ENCODE data around the gene CEP131.

The CEP131 gene

GRCh38 chr17:81180836-81181810 lies 41.6 kb downstream of the CEP131 start:
- H3K36me3 ChIP-seq (ENCODE audit: control insufficient read depth in 2 of 2, insufficient read depth in 2 of 2, low read length in 2 of 2): no peaks in the 10 kb centered on the region
- no peaks in the 10 kb centered on the region for H3K4me1 ChIP-seq (ENCODE audit: control insufficient read depth in 2 of 2, insufficient read depth in 2 of 2, low read length in 2 of 2)
- no peak overlapping the region for H3K27ac ChIP-seq (ENCODE audit: low read depth in 2 of 2, low read length in 2 of 2)
- H3K9me3 ChIP-seq (ENCODE audit: control insufficient read depth in 2 of 2, low read length in 2 of 2): no peaks in the 10 kb centered on the region
- peaks cover 0 to 4% of the 10 kb centered on the region in 2 donors for H3K27me3 ChIP-seq (ENCODE audit: control insufficient read depth in 2 of 2, insufficient read depth in 2 of 2, low read length in 2 of 2)
- no peak overlapping the region for H3K4me3 ChIP-seq (ENCODE audit: low read length in 2 of 2)
- no peak overlapping the region for H3K9ac ChIP-seq (ENCODE audit: low read depth in 1 of 2, low read length in 2 of 2)

GRCh38 chr17:81179861-81180260 lies 42.9 kb downstream of the CEP131 start:
- Histone ChIP-seq H3K36me3 (ENCODE audit: control insufficient read depth in 2 of 2, insufficient read depth in 2 of 2, low read length in 2 of 2) (no peaks in the 10 kb centered on the region), H3K9ac (ENCODE audit: low read depth in 1 of 2, low read length in 2 of 2) (no peak overlapping the region), H3K27me3 (ENCODE audit: control insufficient read depth in 2 of 2, insufficient read depth in 2 of 2, low read length in 2 of 2) (peaks cover 0 to 4% of the 10 kb centered on the region in 2 donors), H3K9me3 (ENCODE audit: control insufficient read depth in 2 of 2, low read length in 2 of 2) (no peaks in the 10 kb centered on the region), H3K27ac (ENCODE audit: low read depth in 2 of 2, low read length in 2 of 2) (no peak overlapping the region), H3K4me3 (ENCODE audit: low read length in 2 of 2) (no peak overlapping the region), H3K4me1 (ENCODE audit: control insufficient read depth in 2 of 2, insufficient read depth in 2 of 2, low read length in 2 of 2) (no peaks in the 10 kb centered on the region)

DNA sequence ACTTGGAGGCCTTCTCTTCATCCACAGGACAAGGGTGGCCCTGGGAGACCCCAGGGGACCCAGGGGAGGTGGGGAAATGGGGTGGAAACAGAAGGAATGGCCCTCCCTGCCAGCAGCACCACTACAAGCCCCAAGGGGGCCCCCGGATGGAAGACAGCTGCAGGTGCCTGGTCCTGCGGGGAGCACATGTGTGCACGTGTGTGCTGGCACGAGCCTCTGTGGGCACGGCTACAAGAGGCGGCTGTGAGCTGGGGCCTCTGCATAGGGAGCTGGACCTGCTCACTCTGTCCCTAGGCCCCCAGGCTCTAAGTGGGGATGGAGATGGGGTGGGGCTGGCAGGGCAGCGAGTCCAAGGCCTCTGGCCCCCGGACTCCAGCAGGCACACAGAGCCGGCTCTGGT lies 43.5 kb downstream of the CEP131 start:
- H3K9me3 ChIP-seq (ENCODE audit: control insufficient read depth in 2 of 2, low read length in 2 of 2): no peaks in the 10 kb centered on the region

GRCh38 chr17:81178136-81179091 lies 44.4 kb downstream of the CEP131 start:
- no peaks in the 10 kb centered on the region for H3K9me3 ChIP-seq (ENCODE audit: control insufficient read depth in 2 of 2, low read length in 2 of 2)
- no peak overlapping the region for H3K27ac ChIP-seq (ENCODE audit: low read depth in 2 of 2, low read length in 2 of 2)
- H3K27me3 ChIP-seq (ENCODE audit: control insufficient read depth in 2 of 2, insufficient read depth in 2 of 2, low read length in 2 of 2): no peaks in the 10 kb centered on the region
- no peak overlapping the region for H3K9ac ChIP-seq (ENCODE audit: low read depth in 1 of 2, low read length in 2 of 2)
- no peaks in the 10 kb centered on the region for H3K36me3 ChIP-seq (ENCODE audit: control insufficient read depth in 2 of 2, insufficient read depth in 2 of 2, low read length in 2 of 2)
- H3K4me1 ChIP-seq (ENCODE audit: control insufficient read depth in 2 of 2, insufficient read depth in 2 of 2, low read length in 2 of 2): no peaks in the 10 kb centered on the region
- no peak overlapping the region for H3K4me3 ChIP-seq (ENCODE audit: low read length in 2 of 2)

More for the DNA sequence above, 43.5 kb downstream of the CEP131 start:
- H3K9ac ChIP-seq (ENCODE audit: low read depth in 1 of 2, low read length in 2 of 2): no peak overlapping the region
- H3K27ac ChIP-seq (ENCODE audit: low read depth in 2 of 2, low read length in 2 of 2): no peak overlapping the region
- H3K4me1 ChIP-seq (ENCODE audit: control insufficient read depth in 2 of 2, insufficient read depth in 2 of 2, low read length in 2 of 2): no peaks in the 10 kb centered on the region
- no peak overlapping the region for H3K4me3 ChIP-seq (ENCODE audit: low read length in 2 of 2)
- no peaks in the 10 kb centered on the region for H3K36me3 ChIP-seq (ENCODE audit: control insufficient read depth in 2 of 2, insufficient read depth in 2 of 2, low read length in 2 of 2)
- peaks cover 0 to 4% of the 10 kb centered on the region in 2 donors for H3K27me3 ChIP-seq (ENCODE audit: control insufficient read depth in 2 of 2, insufficient read depth in 2 of 2, low read length in 2 of 2)

DNA sequence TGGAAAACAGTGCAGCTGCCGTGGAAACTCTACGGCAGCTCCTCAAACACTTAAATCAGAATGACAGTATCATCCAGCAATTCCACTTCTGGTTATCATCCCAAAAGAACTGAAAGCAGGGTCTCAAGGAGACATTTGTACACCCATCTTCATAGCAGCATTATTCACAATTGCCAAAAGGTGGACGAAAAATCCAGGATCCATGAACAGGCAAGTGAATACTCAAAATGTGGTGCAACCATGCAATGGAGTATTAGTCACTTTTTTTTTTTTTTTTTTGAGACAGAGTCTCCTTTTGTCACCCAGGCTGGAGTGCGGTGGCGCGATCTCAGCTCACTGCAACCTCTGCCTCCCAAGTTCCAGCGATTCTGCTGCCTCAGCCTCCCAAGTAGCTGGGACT lies 46.1 kb downstream of the CEP131 start:
- Histone ChIP-seq H3K9ac (ENCODE audit: low read depth in 1 of 2, low read length in 2 of 2) (no peak overlapping the region), H3K27ac (ENCODE audit: low read depth in 2 of 2, low read length in 2 of 2) (no peak overlapping the region), H3K36me3 (ENCODE audit: control insufficient read depth in 2 of 2, insufficient read depth in 2 of 2, low read length in 2 of 2) (no peaks in the 10 kb centered on the region), H3K27me3 (ENCODE audit: control insufficient read depth in 2 of 2, insufficient read depth in 2 of 2, low read length in 2 of 2) (no peaks in the 10 kb centered on the region), H3K4me3 (ENCODE audit: low read length in 2 of 2) (no peak overlapping the region), H3K9me3 (ENCODE audit: control insufficient read depth in 2 of 2, low read length in 2 of 2) (no peaks in the 10 kb centered on the region), H3K4me1 (ENCODE audit: control insufficient read depth in 2 of 2, insufficient read depth in 2 of 2, low read length in 2 of 2) (no peaks in the 10 kb centered on the region)

DNA sequence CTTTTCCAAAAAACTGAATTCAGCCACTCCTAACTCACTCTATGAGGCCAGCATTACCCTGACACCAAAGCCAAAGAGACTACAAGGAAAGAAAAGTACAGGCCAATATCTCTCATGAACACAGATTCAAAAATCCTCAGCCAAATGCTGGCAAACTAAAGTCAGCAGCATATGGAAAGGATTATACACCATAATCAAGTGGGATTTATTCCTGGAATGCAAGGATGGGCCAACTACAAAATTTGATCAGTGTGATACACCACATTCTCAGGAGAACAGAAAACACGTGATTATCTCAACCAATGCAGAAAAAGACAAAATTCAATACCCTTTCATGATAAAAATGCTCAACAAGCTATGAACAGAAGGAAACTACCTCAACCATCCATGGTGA lies 49.0 kb downstream of the CEP131 start:
- Histone ChIP-seq H3K9ac (ENCODE audit: low read depth in 1 of 2, low read length in 2 of 2) (no peak overlapping the region), H3K36me3 (ENCODE audit: control insufficient read depth in 2 of 2, insufficient read depth in 2 of 2, low read length in 2 of 2) (no peaks in the 10 kb centered on the region), H3K4me1 (ENCODE audit: control insufficient read depth in 2 of 2, insufficient read depth in 2 of 2, low read length in 2 of 2) (no peaks in the 10 kb centered on the region), H3K9me3 (ENCODE audit: control insufficient read depth in 2 of 2, low read length in 2 of 2) (no peaks in the 10 kb centered on the region), H3K4me3 (ENCODE audit: low read length in 2 of 2) (no peak overlapping the region), H3K27ac (ENCODE audit: low read depth in 2 of 2, low read length in 2 of 2) (no peak overlapping the region), H3K27me3 (ENCODE audit: control insufficient read depth in 2 of 2, insufficient read depth in 2 of 2, low read length in 2 of 2) (no peaks in the 10 kb centered on the region)

- Histone ChIP-seq H3K36me3 (ENCODE audit: control insufficient read depth in 2 of 2, insufficient read depth in 2 of 2, low read length in 2 of 2) (no peaks in the 10 kb centered on the region), H3K4me1 (ENCODE audit: control insufficient read depth in 2 of 2, insufficient read depth in 2 of 2, low read length in 2 of 2) (no peaks in the 10 kb centered on the region), H3K27ac (ENCODE audit: low read depth in 2 of 2, low read length in 2 of 2) (no peak overlapping the region), H3K9ac (ENCODE audit: low read depth in 1 of 2, low read length in 2 of 2) (no peak overlapping the region), H3K4me3 (ENCODE audit: low read length in 2 of 2) (no peak overlapping the region), H3K27me3 (ENCODE audit: control insufficient read depth in 2 of 2, insufficient read depth in 2 of 2, low read length in 2 of 2) (no peaks in the 10 kb centered on the region), H3K9me3 (ENCODE audit: control insufficient read depth in 2 of 2, low read length in 2 of 2) (no peaks in the 10 kb centered on the region)
Observed at GRCh38 chr17:81173052-81173761, 49.6 kb downstream of the CEP131 start.

DNA sequence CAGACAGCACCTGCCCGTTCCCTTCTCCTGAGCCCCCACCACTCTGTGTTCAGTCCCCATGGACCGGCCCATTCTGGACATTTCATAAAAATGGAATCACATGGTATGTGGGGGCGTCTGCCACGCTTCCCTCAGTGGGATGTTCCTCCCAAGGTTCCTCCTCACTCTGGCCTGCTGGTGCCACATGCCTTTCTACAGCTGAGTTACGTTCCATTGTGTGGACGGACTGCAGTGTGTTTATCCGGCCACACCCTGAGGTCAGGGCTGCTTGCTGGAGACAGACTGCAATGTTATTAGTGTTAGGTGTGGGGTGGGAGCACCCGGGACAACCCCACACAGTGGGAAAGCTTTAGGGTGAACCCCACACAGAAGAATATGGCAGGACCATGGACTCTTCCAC lies 50.8 kb downstream of the CEP131 start:
- no peaks in the 10 kb centered on the region for H3K4me1 ChIP-seq (ENCODE audit: control insufficient read depth in 2 of 2, insufficient read depth in 2 of 2, low read length in 2 of 2)
- H3K36me3 ChIP-seq (ENCODE audit: control insufficient read depth in 2 of 2, insufficient read depth in 2 of 2, low read length in 2 of 2): no peaks in the 10 kb centered on the region
- peaks cover 0 to 4% of the 10 kb centered on the region in 2 donors for H3K27me3 ChIP-seq (ENCODE audit: control insufficient read depth in 2 of 2, insufficient read depth in 2 of 2, low read length in 2 of 2)
- H3K9me3 ChIP-seq (ENCODE audit: control insufficient read depth in 2 of 2, low read length in 2 of 2): no peaks in the 10 kb centered on the region
- H3K9ac ChIP-seq (ENCODE audit: low read depth in 1 of 2, low read length in 2 of 2): no peak overlapping the region
- no peak overlapping the region for H3K27ac ChIP-seq (ENCODE audit: low read depth in 2 of 2, low read length in 2 of 2)
- no peak overlapping the region for H3K4me3 ChIP-seq (ENCODE audit: low read length in 2 of 2)

DNA sequence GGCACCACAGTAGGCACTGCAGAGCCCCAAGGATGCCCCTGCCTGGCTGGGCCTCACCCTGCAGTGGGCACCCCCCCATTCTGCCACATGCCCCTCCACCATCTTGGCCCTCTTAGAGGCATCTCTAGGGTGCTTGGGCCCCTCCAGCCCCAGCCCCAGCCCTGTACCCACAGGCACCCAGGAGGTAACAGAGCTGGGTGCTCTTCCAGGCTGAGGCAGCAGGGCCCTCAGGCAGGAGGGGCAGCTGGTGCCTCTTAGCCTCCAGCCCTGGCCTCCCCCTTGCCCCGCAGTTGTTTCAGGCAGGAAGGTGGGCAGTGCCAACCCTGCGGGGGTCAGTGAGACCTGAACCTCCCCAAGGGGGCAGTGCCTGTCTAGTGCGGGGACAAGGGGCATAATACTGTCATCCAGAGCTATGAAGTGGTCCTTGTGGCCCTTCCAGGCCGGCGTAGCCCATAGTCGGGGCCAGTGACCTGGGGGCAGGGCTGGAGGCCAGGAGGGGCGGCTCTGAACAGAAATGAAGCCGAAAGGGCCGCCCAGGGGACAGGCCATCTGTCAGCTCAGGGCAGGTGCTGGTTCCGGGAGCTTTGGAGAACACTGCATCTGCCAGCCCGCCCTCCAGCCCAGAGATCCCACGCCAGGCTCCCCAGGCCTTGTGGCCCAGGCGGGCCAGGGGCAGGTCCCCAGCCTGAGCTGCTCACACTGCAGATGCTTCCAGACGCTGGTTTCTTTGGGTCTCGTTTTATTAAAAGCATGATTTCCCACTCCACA lies 51.9 kb downstream of the CEP131 start:
- Histone ChIP-seq H3K27ac (ENCODE audit: low read depth in 2 of 2, low read length in 2 of 2) (no peak overlapping the region), H3K4me1 (ENCODE audit: control insufficient read depth in 2 of 2, insufficient read depth in 2 of 2, low read length in 2 of 2) (no peaks in the 10 kb centered on the region), H3K9me3 (ENCODE audit: control insufficient read depth in 2 of 2, low read length in 2 of 2) (no peaks in the 10 kb centered on the region), H3K27me3 (ENCODE audit: control insufficient read depth in 2 of 2, insufficient read depth in 2 of 2, low read length in 2 of 2) (peaks cover 0 to 9% of the 10 kb centered on the region in 2 donors), H3K9ac (ENCODE audit: low read depth in 1 of 2, low read length in 2 of 2) (no peak overlapping the region), H3K36me3 (ENCODE audit: control insufficient read depth in 2 of 2, insufficient read depth in 2 of 2, low read length in 2 of 2) (no peaks in the 10 kb centered on the region), H3K4me3 (ENCODE audit: low read length in 2 of 2) (no peak overlapping the region)

All from mucosa of rectum (tissue), 2 donors.